IMR-90 (cell line): ENCODE data around the gene SF3A2. TPM values are rescaled to one million over a fixed set of nuclear protein-coding genes. Genes with fewer than 3 reads are reported as not detected.

Experiments used
- ATAC-seq: fragments of 200-7000 bp; cut with Tn5 transposase; 2 replicates; pipeline ENCODE4 v1.9.1; 2020; ENCODE audit warnings: low read depth, mild to moderate bottlenecking, moderate library complexity
- BruUV-seq: library from RNA; stranded (reverse); fragments of 400-500 nt; replicated peaks from 2 replicates; lab custom pipeline; 2021; lab: Mats Ljungman, UMichigan
- CTCF ChIA-PET: fragments of 300-600 bp; formaldehyde crosslinking; extraction: SDS; loops from one replicate; lab custom pipeline; 2021; ENCODE audit warnings: antibody characterized with exemption; lab: Yijun Ruan, JAX
- POLR2A ChIA-PET: fragments of 300-600 bp; sonication (Branson Sonifier 250); formaldehyde crosslinking; loops from one replicate; lab custom pipeline; 2022; ENCODE audit warnings: antibody characterized with exemption; ENCODE audit not compliant: unreplicated experiment; lab: Charles Lee
- DNase-seq: peaks from one replicate; pipeline ENCODE4 v3.0.0; 2013
- H2AFZ ChIP-seq: replicated peaks from 2 replicates; pipeline ENCODE3; 2013; ENCODE audit warnings: low read length, mild to moderate bottlenecking; ENCODE audit not compliant: poor library complexity
- H2AK5ac ChIP-seq: 2 replicates; pipeline ENCODE4 v1.6.1; 2013; ENCODE audit warnings: low read depth, low read length, inconsistent platforms
- H2AK9ac ChIP-seq: replicated peaks from 2 replicates; pipeline ENCODE3; 2013; ENCODE audit warnings: mild to moderate bottlenecking, low read depth, low read length, moderate library complexity; ENCODE audit not compliant: poor library complexity
- H2BK120ac ChIP-seq: 2 replicates; pipeline ENCODE4 v1.6.1; 2013; ENCODE audit warnings: low read depth, low read length, inconsistent platforms
- H2BK15ac ChIP-seq: 3 replicates; pipeline ENCODE4 v1.6.1; 2013; ENCODE audit warnings: low read depth, low read length, inconsistent platforms
- H2BK20ac ChIP-seq: 2 replicates; pipeline ENCODE4 v1.6.1; 2013; ENCODE audit warnings: low read depth, mild to moderate bottlenecking, inconsistent platforms, low read length, moderate library complexity
- H2BK5ac ChIP-seq: 2 replicates; pipeline ENCODE4 v1.6.1; 2013; ENCODE audit warnings: mild to moderate bottlenecking, low read depth, low read length, inconsistent platforms; ENCODE audit not compliant: poor library complexity, severe bottlenecking
- H3K14ac ChIP-seq: replicated peaks from 2 replicates; pipeline ENCODE4 v1.6.1; 2013; ENCODE audit warnings: low read depth, low read length, inconsistent platforms
- H3K18ac ChIP-seq: 2 replicates; pipeline ENCODE4 v1.6.1; 2013; ENCODE audit warnings: low read depth, low read length, control low read depth
- H3K23ac ChIP-seq: 2 replicates; pipeline ENCODE4 v1.6.1; 2013; ENCODE audit warnings: low read depth, low read length, inconsistent platforms
- H3K27ac ChIP-seq: 2 replicates; pipeline ENCODE4 v1.5.1; 2013; ENCODE audit warnings: mild to moderate bottlenecking, control low read depth, low read length; ENCODE audit not compliant: insufficient read depth
- H3K27me3 ChIP-seq: 2 replicates; pipeline ENCODE4 v1.6.1; 2013; ENCODE audit warnings: low read length; ENCODE audit not compliant: control insufficient read depth, insufficient read depth
- H3K36me3 ChIP-seq: 2 replicates; pipeline ENCODE4 v1.6.1; 2013; ENCODE audit warnings: low read length, mixed read lengths; ENCODE audit not compliant: control insufficient read depth, insufficient read depth
- H3K4ac ChIP-seq: 2 replicates; pipeline ENCODE4 v1.6.1; 2013; ENCODE audit warnings: low read depth, low read length, inconsistent platforms
- H3K4me1 ChIP-seq: 2 replicates; pipeline ENCODE4 v1.6.1; 2013; ENCODE audit warnings: low read length, mixed read lengths; ENCODE audit not compliant: control insufficient read depth, insufficient read depth
- H3K4me2 ChIP-seq: 2 replicates; pipeline ENCODE4 v1.6.1; 2013; ENCODE audit warnings: low read depth, mild to moderate bottlenecking, control low read depth, low read length, moderate library complexity
- H3K4me3 ChIP-seq: 2 replicates; pipeline ENCODE4 v1.5.1; 2013; ENCODE audit warnings: low read depth, mild to moderate bottlenecking, control low read depth, low read length, moderate library complexity; ENCODE audit not compliant: insufficient read depth
- H3K56ac ChIP-seq: 2 replicates; pipeline ENCODE4 v1.6.1; 2013; ENCODE audit warnings: low read length, inconsistent platforms; ENCODE audit not compliant: insufficient read depth; ENCODE audit errors: extremely low read depth
- H3K79me1 ChIP-seq, 2 experiments: 2 replicates each; pipeline ENCODE4 v1.6.1; 2013; ENCODE audit warnings: low read length in 2 of 2, inconsistent platforms in 1 of 2, low read depth in 1 of 2
- H3K9ac ChIP-seq: 2 replicates; pipeline ENCODE4 v1.6.1; 2013; ENCODE audit warnings: low read depth, low read length, control low read depth
- H3K9me1 ChIP-seq: 2 replicates; pipeline ENCODE4 v1.6.1; 2013; ENCODE audit warnings: low read length, inconsistent platforms; ENCODE audit not compliant: insufficient read depth
- H3K9me3 ChIP-seq: 2 replicates; pipeline ENCODE4 v1.6.1; 2013; ENCODE audit warnings: low read length; ENCODE audit not compliant: control insufficient read depth, insufficient read depth
- H4K20me1 ChIP-seq: 2 replicates; pipeline ENCODE4 v1.6.1; 2013; ENCODE audit warnings: low read length, inconsistent platforms; ENCODE audit not compliant: insufficient read depth
- H4K5ac ChIP-seq: 2 replicates; pipeline ENCODE4 v1.6.1; 2013; ENCODE audit warnings: mild to moderate bottlenecking, low read depth, low read length, control low read depth
- H4K8ac ChIP-seq, 2 experiments: 2 replicates each; pipeline ENCODE4 v1.6.1; 2013; ENCODE audit warnings: low read depth in 2 of 2, low read length in 2 of 2, control low read depth in 1 of 2, inconsistent platforms in 1 of 2
- H4K91ac ChIP-seq: 2 replicates; pipeline ENCODE4 v1.6.1; 2013; ENCODE audit warnings: low read depth, low read length, inconsistent platforms; ENCODE audit not compliant: insufficient read depth
- FOS ChIP-seq: fragments of 150-350 bp; IDR thresholded peaks from 2 replicates; pipeline ENCODE4 v1.6.1; 2016; ENCODE audit warnings: low read depth, low read length
- MAFK ChIP-seq: IDR thresholded peaks from 2 replicates; pipeline ENCODE4 v1.6.1; 2012; ENCODE audit warnings: low read depth, low read length, improper control_type of control experiment
- WGBS, 2 experiments: methylation state at CpG; one replicate each; pipeline versions ENCODE4 v1.1.5 to v1.1.7; 2013; ENCODE audit warnings: missing lambda C conversion rate in 2 of 2; ENCODE audit not compliant: insufficient read length in 1 of 2; ENCODE audit errors: extremely low coverage in 2 of 2; 5-methylcytosine and 5-hydroxymethylcytosine counted together
- dilution Hi-C: fragments of 300-500 bp; cut with HindIII; formaldehyde crosslinking; loops from one replicate; pipeline ENCODE4 v1.14.3; 2018; ENCODE audit warnings: low sequenced_read_pairs; ENCODE audit not compliant: unreplicated experiment
- in situ Hi-C: fragments of 300-500 bp; cut with MboI; formaldehyde crosslinking; loops from 3 replicates; pipeline ENCODE4 v1.14.3; 2019; ENCODE audit warnings: low sequenced_read_pairs, inconsistent platforms, mixed read lengths
- intact Hi-C: fragments of 100-400 bp; cut with micrococcal nuclease; formaldehyde crosslinking; loops from 2 replicates; pipeline ENCODE4 v1.10.0; 2022
- polyA plus RNA-seq, 3 experiments: library from polyadenylated mRNA; depleted of rRNA; stranded (reverse); fragments of >200 nt; gene quantifications; 2 replicates each; pipeline ENCODE4 v1.2.3, GENCODE V29; 2012; ENCODE audit warnings: low replicate concordance in 1 of 3
- total RNA-seq: library from RNA; depleted of rRNA; stranded (reverse); fragments of >200 nt; gene quantifications from 2 replicates; pipeline ENCODE4 v1.2.3, GENCODE V29; 2012
- TF ChIP-seq, protein P1 (sequence below): fragments of 150-350 bp; IDR thresholded peaks from 2 replicates; pipeline ENCODE4 v1.6.1; 2017; ENCODE audit warnings: mild to moderate bottlenecking, antibody characterized with exemption, low read length, low read depth

Gene SF3A2
- total and polyA plus RNA-seq, 2 of the 4 experiments (the other 2 are of a cell fraction), result 4.8 to 34.5 TPM

DNA sequence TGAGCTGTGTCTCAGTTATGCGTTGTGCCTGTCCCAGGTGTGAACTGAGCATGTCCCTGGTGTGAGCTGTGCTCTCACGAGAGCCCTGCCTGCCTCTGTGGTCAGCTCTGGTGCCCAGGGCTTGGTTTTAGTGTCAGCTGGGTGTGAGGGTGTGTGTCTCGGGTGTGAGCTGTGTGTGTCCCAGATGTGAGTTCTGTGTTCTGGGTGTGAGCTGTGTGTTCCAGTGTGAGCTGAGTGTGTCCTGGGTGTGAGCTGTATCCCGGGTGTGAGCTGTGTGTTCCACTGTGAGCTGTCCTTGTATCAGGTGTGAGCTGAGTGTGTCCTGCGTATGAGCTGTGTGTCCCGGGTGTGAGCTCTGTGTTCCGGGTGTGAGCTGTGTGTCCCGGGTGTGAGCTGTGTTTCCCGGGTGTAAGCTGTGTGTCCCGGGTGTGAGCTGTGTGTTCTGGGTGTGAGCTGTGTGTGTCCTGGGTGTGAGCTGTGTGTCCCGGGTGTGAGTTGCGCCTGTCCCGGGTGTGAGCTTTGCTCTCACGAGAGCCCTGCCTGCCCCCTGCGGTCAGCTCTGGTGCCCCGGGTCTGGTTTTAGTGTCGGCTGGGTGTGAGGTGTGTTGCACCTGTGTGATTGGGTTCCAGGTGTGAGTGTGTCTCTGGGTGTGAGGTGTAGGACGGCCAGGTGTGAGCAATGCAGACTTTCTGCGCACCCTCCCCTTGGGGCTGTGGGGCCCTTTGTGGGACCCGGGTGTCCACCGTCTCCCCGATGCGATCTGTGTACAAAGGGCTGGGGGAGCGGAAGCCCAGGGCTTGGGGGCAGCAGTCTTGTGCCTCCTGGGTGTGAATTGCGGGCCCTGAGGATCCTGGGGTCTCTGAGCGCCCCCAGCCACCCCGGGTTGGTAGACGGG is 52.4 kb downstream of the SF3A2 start:
- Histone ChIP-seq H3K56ac (no peak overlapping the region), H3K14ac (no peak overlapping the region), H2BK15ac (no peak overlapping the region), H3K27ac (no peak overlapping the region), H4K91ac (no peak overlapping the region), H3K9ac (no peak overlapping the region), H3K27me3 (peaks cover 65% of the 10 kb centered on the region), H2AFZ (no peak overlapping the region), H3K79me1 (no peaks in the 10 kb centered on the region), H4K5ac (no peak overlapping the region), H3K4ac (no peak overlapping the region), H3K23ac (0 out of 2 replicates have a peak overlapping the region, but pooled peaks have one; percentile 24), H2BK20ac (no peak overlapping the region), H4K8ac (no peak overlapping the region), H3K9me1 (no peaks in the 10 kb centered on the region), H4K20me1 (peaks cover 26% of the 10 kb centered on the region), H3K9me3 (no peaks in the 10 kb centered on the region), H2BK120ac (no peak overlapping the region), H3K18ac (no peak overlapping the region), H3K4me2 (no peak overlapping the region), H2BK5ac (no peak overlapping the region), H3K4me1 (peaks cover 5% of the 10 kb centered on the region), H3K4me3 (no peak overlapping the region), H2AK9ac (peak overlapping the region; percentile 37), H2AK5ac (no peak overlapping the region), H3K36me3 (no peaks in the 10 kb centered on the region)
- TF ChIP-seq, protein P1, sequence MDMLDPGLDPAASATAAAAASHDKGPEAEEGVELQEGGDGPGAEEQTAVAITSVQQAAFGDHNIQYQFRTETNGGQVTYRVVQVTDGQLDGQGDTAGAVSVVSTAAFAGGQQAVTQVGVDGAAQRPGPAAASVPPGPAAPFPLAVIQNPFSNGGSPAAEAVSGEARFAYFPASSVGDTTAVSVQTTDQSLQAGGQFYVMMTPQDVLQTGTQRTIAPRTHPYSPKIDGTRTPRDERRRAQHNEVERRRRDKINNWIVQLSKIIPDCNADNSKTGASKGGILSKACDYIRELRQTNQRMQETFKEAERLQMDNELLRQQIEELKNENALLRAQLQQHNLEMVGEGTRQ, result no peak
- TF ChIP-seq MAFK, result no peak
- no peak for TF ChIP-seq FOS
- ATAC-seq (no peak), DNase-seq (no peak)
- POLR2A ChIA-PET, result interaction anchor here (0.6 kb wide), 1 partner anchor 137 kb away, joined by 5 read pairs; no protein-coding TSS in a partner anchor
- WGBS, 2 experiments, result 67% methylated on average over 10 of the region's 28 CpGs; no CpG with 5 or more reads in 1 of the 2 experiments
- CTCF ChIA-PET, result no interaction called here
- in situ Hi-C loops, result no loop called here
- dilution Hi-C loops, result no loop called here
- intact Hi-C loops, result no loop called here
- no TSS peak for BruUV-seq
